Kidney tubule cell (primary cell): ENCODE results near the gene ANAPC2.

ENCODE experiments used
- DNase-seq: peaks from one replicate; pipeline ENCODE4 v3.0.0-alpha.2; 2018; ENCODE audit warnings: low spot score

The ANAPC2 gene

DNA sequence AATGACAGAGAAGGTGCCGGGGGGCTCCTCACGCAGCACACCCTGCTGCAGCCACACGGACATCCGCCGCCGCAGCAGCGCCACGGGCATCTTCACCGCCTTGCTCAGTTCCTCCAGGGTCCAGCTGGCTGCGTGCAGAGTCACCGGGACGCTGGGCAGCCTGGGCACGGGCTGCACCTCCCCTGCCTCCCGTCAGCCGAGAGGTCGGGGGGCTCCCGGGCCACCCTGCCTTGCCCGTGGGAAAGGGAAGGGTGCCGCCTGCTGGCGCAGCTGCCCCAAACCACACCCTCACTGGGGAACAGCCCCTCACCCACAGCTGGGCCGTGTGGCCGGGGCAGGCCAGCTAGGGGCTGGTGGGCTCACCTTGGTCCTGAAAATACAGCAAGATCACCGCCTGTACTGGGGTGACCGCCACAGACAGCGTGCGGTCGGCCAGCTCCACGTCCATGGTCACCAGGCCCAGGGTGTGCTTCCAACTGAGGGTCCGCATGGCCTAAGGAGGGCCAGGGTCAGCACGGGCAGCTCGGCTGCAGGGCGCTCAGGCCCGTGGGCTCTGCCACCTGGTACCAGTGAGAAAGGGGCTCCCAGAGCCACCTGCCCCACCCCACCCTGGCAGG is 12.9 kb downstream of the ANAPC2 start:
- DNase-seq = no peak

DNA sequence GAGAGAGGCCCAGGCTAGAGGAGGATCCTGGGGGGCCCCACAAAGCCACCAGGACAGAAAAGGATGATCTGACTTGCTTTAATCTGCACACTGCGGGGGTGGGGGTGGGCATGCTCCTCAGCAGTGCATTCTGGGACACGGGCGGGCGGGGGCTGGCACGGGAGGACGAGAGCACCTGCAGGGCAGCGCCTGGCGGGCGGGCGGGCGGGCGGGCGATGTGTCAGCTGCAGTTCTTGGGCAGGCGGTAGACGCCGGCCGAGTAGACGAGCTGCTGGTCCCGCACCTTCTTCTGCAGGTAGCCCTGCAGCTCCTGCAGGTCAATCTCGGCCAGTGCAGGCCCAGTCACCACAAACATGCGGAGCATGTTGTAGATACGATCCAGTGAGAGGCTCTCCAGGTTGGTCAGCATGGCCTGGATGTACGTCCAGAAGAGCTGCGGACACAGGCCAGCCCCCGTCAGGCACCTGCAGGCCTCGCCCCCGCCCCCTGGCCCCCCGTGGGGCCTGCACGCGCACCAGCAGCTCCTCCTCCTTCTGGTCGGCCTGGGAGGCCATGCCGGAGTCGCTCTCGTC is 13.6 kb downstream of the ANAPC2 start:
- peak; percentile 41 for DNase-seq

DNA sequence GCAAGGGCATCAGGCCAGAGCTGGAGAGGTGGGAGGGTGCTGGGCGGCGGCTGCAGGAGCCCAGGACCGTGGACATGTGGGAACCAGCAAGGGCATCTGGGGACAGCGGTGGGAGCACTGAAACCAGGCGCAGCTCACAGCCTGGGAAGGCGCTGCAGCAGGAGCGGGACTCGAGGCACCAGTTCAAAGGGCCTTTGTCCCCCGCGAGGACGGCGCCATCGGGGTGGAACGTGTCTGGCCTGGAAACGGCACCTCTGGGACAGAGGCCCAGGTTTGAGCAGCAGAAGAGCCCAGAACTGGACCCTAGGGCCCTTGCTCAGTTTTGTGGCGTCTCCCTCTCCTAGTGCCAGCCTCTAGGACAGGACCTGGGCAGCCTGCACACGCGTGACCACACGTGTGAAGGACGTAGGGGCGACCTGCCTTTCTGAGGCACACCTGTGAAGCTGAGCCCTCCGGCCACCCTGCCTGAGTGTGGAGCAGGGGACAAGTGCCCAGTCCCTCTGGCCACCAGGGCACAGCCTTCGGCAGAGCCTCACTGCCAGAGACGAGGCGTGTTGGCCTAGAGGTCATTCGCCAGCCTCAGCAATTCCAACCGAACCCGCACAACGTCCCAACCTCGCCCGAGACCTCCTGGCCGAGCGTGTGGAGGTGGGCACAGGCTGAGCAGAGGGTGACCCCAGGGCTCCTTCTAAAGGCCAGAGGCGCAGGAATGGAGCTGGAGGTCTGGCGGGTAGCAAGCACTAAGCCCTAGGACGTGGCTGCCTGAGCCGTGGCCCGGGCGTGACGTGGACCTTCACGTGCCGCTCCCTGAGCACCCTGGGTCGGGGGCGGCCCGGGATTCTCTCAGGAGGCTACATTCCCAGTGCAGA is 14.3 kb downstream of the ANAPC2 start:
- DNase-seq = no peak

DNA sequence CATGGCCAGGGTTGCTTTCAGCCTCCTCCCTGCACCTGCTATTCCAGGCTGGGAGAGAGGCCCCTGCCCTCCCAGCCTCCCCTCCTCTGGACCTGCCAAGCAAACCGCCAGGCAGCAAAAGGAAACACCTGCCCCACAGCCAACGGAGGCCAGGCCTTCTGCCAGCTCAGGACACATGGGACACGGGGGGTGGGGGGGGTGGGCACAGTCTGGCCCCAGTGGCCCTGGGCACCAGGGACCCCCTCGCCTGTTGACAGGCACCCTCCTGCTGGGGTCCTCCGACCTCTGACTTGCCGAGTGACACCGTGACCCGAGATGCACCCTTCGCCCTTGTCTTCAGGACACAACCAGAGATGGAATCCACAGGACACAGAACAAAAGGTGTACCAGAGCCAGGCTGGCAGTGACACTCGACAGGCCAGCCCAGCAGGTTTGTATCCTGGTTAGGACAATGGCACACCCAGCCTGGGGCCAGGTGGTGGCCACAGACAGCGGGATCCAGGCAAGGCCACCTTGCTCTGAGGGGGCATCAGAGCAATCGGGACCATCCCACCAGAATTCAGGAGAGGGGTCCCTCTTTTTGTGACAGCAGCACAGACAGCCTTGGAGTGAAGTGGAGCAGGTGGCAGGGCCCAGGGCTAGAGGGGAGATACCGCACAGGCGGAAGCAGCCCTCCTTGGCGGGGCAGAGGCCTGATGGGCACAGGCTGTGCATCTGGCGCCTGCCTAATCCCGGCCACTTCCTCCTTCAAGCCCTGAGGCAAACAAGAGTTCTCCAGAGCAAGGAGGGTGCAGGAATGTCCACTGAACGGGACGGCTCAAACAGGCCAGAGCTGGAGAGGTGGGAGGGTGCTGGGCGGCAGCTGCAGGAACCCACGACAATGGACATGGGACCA is 15.2 kb downstream of the ANAPC2 start:
- no peak for DNase-seq

DNA sequence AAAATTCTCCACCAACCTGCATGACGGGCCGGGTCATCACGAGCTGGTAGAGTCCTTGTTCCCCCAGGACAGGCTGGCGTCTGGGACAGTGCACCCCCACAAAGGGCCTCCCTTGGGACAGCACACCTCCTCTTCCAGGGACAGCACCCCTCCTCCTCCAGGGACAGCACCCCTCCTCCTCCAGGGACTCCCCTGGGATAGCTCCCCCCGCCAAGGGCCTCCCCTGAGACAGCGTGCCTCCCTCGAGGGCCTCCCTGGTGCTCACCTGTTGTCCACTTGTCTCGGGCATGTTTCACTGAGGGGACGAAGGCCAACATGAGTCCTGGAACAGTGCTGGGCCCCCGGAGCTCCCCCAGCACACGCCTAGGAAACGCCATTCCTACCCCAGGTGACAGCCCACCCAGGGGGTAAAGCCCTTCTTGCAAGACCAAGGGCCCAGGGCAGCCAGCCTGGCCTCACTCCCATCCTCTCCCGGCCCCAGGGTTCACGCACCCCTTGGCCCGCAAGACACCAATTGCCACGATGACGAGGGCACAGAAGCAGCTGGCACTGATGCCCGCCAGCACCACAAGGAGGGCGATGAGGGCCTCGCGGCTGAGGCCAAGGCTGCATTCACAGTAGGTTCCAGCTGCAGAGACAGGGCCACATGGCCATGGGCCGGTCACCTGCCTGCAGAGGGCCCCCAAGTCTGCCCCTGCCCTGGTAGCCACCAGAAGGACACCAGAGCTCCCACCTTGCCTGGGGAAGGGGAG is 17.0 kb downstream of the ANAPC2 start:
- no peak for DNase-seq

DNA sequence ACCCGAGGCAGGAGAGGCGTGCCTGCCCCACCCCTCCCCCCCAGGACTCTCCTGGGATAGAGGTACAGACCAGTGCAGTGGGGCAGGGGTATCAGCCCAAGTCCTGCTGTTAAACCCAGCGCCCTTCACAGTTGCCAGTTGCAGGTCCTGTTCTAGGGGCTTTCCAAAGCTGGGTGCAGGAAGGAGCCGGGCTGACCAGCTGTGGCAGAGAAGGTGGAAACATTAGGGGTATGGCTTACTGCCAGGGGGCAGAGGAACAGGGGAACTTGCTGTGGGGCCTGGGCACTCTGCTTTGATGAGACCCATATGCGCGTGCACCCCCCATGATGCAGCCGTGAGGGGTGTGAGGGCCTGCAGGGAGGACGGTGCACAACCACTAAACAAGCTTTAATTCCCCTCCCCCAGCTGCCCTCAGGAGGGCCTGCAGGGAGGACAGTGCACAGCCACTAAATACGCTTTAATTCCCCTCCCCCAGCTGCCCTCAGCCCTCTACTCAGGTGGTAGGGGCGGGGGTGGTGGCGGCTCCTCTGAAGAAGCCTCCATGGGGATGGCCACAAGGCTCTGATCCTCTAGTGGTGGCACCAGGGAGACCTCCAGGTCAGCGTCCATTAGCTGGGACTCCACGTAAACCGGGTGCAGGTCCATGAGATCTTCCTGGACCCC is 17.7 kb downstream of the ANAPC2 start:
- DNase-seq = no peak

DNA sequence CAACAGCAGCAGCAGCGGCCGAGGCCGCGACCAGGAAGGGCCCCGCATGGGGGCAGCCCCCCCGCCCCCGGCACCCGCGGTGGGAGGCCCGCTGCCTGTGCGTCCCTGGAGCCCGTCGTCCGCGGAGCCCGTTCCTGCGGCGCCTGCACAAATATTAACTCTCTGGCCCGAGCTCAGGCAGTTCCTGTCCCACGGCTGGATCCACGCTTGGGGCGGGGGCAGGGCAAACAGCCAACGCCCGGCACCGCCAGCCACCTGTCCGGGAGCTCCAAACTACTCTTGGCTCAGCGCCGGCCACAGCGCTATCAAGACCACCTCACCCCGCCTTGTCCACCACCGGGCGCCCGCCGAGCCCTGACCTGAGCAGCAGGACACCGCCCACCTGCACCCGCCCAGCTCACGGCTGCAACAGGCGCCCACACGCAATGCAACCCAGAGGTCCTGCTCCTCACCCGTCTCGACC is 18.4 kb downstream of the ANAPC2 start, which contains the start of gene LRRC26:
LRRC26 (minus strand) TSS at position 156 of the 463 bp plus-strand sequence; CDS start at position 48, 108 bp downstream.
- DNase-seq = no peak

DNA sequence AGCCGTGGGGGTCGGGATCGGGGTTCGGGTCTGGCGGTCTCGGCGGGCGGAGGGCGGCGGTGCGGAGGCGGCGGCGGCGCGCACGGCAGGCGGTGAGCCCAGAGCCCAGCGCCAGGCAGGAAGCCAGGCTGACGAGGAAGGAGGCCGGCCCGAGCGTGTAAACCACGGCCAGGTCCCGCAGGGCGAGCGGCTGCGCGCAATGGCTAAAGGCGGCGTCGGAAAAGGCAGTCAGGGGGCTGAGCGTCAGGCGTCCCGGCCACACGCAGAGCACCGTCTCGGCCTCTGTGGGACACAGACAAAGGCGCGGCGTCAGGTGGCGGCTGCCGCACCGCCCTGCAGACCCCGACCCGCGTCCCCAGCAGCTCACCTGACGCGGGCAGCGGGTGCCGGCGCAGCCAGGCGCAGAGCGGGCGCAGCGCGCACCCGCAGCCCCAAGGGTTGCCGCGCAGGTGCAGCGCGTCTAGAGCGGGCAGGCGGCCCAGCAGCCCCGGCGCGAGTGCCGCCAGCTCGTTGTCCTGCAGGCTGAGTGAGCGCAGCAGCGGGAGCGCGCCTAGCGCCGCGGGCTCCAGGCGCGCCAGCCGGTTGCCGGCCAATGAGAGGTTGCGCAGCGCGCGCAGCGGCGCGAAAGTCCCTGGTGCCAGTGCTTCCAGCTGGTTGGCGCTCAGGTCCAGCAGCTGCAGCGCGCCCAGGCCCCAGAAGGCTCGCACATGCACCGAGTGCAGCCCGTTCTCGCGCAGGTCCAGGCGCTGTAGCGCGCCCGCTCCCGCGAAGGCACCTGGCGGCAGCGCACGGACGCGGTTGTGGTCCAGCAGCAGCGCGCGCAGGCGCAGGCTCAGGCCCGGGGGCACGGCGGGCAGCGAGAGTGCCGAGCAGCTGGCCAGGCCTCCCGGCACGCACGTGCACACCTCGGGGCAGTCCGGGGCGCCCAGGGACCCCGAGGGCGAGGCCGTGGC is 19.2 kb downstream of the ANAPC2 start:
- peak; percentile 64 for DNase-seq

DNA sequence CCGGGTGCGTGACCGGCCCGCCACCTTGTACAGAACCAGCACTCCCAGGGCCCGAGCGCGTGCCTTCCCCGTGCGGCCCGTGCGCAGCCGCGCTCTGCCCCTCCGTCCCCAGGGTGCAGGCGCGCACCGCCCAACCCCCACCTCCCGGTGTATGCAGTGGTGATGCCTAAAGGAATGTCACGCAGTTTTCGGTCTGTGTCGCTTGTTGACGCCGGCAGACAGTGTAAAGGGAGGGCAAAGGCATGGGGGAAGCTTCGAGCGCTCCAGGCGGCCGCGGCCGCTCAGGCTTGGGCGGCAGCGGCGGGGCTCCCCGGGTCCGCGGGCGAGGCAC is 19.8 kb downstream of the ANAPC2 start:
- no peak for DNase-seq

DNA sequence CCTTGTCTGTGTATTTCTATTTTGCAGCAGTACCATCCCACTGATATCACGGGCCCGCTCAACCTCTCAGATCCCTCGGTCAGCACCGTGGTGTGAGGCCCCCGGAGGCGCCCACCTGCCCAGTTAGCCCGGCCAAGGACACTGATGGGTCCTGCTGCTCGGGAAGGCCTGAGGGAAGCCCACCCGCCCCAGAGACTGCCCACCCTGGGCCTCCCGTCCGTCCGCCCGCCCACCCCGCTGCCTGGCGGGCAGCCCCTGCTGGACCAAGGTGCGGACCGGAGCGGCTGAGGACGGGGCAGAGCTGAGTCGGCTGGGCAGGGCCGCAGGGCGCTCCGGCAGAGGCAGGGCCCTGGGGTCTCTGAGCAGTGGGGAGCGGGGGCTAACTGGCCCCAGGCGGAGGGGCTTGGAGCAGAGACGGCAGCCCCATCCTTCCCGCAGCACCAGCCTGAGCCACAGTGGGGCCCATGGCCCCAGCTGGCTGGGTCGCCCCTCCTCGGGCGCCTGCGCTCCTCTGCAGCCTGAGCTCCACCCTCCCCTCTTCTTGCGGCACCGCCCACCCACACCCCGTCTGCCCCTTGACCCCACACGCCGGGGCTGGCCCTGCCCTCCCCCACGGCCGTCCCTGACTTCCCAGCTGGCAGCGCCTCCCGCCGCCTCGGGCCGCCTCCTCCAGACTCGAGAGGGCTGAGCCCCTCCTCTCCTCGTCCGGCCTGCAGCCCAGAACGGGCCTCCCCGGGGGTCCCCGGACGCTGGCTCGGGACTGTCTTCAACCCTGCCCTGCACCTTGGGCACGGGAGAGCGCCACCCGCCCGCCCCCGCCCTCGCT is 20.4 kb downstream of the ANAPC2 start:
- DNase-seq = no peak

DNA sequence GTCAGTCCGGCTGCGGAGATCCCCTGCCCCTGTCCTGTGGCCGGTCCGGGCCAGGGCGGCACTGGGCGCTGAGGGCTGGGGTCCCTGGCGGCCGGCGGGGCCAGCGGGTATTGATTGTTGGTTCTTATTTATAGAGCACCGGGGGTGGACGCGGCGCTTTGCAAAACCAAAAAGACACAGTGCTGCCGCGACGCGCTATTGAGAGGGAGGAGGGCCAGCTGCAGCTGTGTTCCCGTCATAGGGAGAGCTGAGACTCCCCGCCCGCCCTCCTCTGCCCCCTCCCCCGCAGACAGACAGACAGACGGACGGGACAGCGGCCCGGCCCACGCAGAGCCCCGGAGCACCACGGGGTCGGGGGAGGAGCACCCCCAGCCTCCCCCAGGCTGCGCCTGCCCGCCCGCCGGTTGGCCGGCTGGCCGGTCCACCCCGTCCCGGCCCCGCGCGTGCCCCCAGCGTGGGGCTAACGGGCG is 21.0 kb downstream of the ANAPC2 start:
- no peak for DNase-seq

DNA sequence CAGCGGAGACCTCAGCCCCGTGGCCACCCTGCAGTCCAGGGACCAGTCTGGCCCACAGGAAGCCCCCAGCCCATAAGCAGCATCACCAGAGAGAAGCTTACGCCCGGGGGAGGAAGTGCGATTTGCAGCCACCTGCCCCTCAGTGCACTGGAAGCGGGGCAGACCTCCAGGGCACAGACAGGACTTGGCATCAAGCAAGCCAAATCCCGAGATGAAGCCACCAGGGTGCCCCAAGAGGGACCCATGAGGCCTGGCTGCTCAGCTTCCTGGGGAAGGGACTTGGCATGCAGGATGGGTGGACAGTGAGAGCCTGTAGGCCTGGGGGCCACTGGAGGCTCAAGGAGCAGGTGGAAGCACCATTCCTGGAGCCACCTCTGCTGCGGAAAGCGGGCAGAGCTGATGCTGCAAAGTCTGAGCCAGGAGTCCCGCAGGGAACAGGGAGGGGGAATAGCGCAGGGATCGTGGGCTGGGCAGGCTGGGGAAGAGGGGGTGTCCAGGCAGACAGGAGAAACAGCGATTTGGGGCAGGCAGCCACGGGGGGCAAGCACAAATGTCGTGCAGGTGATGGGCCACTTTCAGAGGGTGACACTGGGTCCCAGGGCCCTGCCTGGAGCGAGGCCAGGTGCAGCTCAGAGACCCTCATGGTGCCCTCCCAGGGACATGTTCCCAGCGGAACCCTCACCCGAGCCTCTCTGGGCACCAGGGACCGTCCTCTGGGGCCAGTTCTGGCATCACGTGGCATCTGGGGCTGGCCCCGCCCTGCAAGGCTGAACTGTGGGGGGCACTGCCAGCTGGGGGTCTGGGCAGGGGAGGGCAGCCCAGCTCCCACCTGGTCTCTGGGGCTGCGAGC is 21.8 kb downstream of the ANAPC2 start:
- DNase-seq = no peak

DNA sequence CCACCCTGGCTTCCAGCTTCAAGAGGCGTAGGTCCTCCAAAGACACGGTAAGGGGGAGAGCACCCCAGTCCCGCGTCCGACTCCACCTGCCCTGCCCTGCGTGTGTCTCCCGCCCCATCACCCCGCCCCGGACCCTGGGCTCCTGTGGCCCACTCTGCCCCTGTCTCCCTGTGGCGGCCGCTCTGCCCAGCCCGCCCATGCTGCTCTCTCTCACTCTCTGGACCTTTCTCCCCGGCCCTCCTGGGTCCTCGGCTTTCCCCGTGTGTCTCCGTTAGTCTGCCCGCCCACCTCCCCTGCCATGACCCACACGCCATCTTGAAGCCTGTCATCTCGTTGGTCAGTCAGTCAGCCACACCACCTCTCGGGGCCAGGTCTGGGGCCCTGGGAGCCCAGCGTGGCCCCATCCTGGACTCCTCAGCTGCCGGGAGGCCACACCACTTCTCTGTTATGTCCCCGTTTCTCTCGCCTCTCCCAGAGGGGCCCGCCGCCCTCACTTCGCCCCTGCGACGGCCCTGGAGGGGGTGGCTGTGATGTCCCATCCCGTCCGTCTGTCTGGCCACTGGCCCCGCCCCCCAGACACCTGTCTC is 23.0 kb downstream of the ANAPC2 start:
- no peak for DNase-seq

DNA sequence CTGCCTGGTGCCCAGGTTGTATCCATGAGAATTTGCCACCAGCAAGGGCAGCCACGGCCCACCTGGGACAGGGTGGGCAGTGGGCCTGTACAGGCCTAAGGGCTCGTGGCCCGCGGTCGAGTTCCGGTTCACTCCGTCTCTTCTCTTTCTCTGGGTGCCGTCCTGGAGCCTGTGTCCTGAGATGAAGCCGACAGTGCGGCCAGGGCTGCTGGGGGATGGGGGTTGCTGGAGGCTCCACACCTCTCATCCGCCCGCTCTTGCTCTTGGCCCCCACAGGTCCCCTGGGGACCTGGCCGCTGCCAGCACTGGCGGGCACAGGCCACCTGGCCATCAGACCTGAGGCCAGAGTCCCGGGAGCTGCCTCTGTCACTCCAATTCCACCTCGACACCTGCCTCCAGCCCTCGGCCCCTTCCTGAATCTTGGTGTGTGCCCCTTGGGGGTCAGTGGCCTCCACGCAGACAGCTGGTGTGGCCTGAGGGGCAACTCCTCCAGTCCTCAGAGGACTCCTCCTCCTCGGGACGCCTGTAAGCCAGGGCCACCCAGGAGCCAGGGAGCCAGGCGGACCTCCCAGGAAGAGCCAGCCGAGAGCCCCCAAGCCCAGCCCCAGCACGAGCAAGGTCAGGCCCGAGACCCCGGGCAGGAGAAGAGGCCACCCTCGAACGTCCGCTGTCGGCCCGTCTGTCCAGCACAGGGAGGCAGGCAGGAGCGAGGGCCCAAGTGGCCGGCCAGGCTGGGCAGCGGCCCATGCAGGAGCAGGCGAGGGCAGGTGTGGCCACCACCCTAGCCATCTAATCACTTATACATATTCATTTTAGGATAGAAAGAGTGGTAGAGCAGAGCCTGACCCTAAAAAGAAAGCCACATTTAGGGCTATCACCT is 23.8 kb downstream of the ANAPC2 start:
- DNase-seq = no peak

DNA sequence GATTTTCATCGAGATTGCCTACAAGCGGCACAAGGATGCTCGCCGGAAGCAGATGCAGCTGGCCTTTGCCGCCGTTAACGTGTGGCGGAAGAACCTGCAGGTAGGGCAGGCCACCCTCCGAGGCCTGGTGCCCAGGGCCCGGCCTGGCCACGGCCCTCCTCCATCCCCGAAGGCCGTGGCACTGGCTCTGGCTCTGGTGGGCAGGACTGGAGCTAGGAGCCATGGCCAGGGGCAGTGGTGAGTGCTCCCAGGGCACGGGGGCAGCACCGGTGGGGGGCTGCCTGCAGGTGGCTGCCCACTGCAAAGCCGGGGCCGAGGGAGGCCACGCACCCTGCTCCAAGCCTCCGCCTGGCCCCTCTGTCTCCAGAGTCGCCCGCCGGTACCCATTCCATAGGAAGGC is 24.6 kb downstream of the ANAPC2 start:
- no peak for DNase-seq

DNA sequence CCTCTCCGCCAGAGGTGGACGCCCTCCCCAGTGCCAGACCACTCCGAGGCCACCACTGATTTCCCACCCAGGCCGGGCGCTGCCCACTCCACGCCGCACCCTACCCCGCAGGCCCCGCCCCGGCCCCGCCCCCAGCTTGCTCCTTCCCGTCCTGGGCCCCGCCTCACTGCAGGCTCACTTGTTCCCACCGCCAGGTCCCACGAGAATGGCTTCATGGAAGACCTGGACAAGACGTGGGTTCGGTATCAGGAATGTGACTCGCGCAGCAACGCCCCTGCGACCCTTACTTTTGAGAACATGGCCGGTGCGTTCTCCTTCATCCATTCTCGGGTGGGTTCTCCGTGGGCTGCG is 25.0 kb downstream of the ANAPC2 start:
- DNase-seq = peak; percentile 11
